Measurements from ENCODE around the gene FGR.

- no peak for TF ChIP-seq CEBPB (IDR thresholded peaks at IDR 0.05; ENCODE audit: low read depth)
- no peak for TF ChIP-seq POLR2A (IDR thresholded peaks at IDR 0.05; ENCODE audit: borderline replicate concordance, extremely low read depth, insufficient read depth, insufficient read length)
- no peak for TF ChIP-seq EZH2phosphoT487 (IDR thresholded peaks at IDR 0.05; ENCODE audit: borderline replicate concordance)
- TF ChIP-seq ZNF274 (IDR thresholded peaks at IDR 0.05; ENCODE audit: low read depth, low read length) = no peak
- TF ChIP-seq POLR2AphosphoS5 (IDR thresholded peaks at IDR 0.05; ENCODE audit: low read depth, low read length) = no peak
- no peak for TF ChIP-seq CTCF (IDR thresholded peaks at IDR 0.05 in 2 of 3, conservative IDR thresholded peaks at IDR 0.05 in 1 of 3; ENCODE audit: borderline replicate concordance in 1 of 3, insufficient read depth in 1 of 3, low read depth in 2 of 3, low read length in 2 of 3)
- TF ChIP-seq, protein P1, sequence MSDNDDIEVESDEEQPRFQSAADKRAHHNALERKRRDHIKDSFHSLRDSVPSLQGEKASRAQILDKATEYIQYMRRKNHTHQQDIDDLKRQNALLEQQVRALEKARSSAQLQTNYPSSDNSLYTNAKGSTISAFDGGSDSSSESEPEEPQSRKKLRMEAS (IDR thresholded peaks at IDR 0.05) = no peak
These were observed 72.2 kb downstream of the FGR start for GRCh38 chr1:27562534-27563340.
